Upper lobe of left lung (tissue), 6 donors: ENCODE measurements around the gene TNK2. TPM values are rescaled to one million over a fixed set of nuclear protein-coding genes. Genes with fewer than 3 reads are reported as not detected.

Experiments used
- ATAC-seq, 2 donors: fragments of 200-7000 bp; cut with Tn5 transposase; one replicate each; pipeline ENCODE4 v1.9.1; 2022; ENCODE audit warnings: mild to moderate bottlenecking in 2 of 2, moderate library complexity in 2 of 2; ENCODE audit not compliant: low FRiP score in 2 of 2
- DNase-seq, 2 donors: peaks; one replicate each; pipeline ENCODE4 v3.0.0-alpha.2; 2019 to 2020
- H3K27ac ChIP-seq, 4 donors: fragments of 200-600 bp; sonication (generic); one replicate each; pipeline ENCODE4 v1.5.1; 2016 to 2019
- H3K27me3 ChIP-seq, 4 donors: fragments of 200-600 bp; sonication (generic); one replicate each; pipeline ENCODE4 v1.5.1; 2017 to 2019
- H3K36me3 ChIP-seq, 4 donors: fragments of 200-600 bp; sonication (generic); one replicate each; pipeline ENCODE4 v1.5.1; 2016 to 2019
- H3K4me1 ChIP-seq, 4 donors: fragments of 200-600 bp; sonication (generic); one replicate each; pipeline ENCODE4 v1.5.1; 2018 to 2019
- H3K4me3 ChIP-seq, 4 donors: fragments of 200-600 bp; sonication (generic); one replicate each; pipeline ENCODE4 v1.5.1; 2017 to 2019; ENCODE audit warnings: mild to moderate bottlenecking in 2 of 4, moderate library complexity in 1 of 4
- H3K9me3 ChIP-seq, 4 donors: fragments of 200-600 bp; sonication (generic); one replicate each; pipeline ENCODE4 v1.5.1; 2018 to 2019
- CTCF ChIP-seq, 6 experiments: fragments of 450-650 bp in 4 of 6; fragments of 200-600 bp in 2 of 6; sonication (generic) in 2 of 6; IDR thresholded peaks; one replicate each; pipeline ENCODE4 v1.5.1; 2016 to 2019; ENCODE audit warnings: antibody characterized with exemption in 6 of 6
- EP300 ChIP-seq, 4 donors: sonication (generic); formaldehyde crosslinking; IDR thresholded peaks; one replicate each; pipeline ENCODE4 v1.5.1; 2017; ENCODE audit warnings: antibody characterized with exemption in 4 of 4, control low read depth in 2 of 4
- POLR2A ChIP-seq, 4 donors: fragments of 450-650 bp; IDR thresholded peaks; one replicate each; pipeline ENCODE4 v1.5.1; 2016 to 2017; ENCODE audit warnings: antibody characterized with exemption in 4 of 4, mild to moderate bottlenecking in 2 of 4
- POLR2AphosphoS5 ChIP-seq, 2 donors: sonication (generic); formaldehyde crosslinking; IDR thresholded peaks; one replicate each; pipeline ENCODE4 v1.5.1; 2017; ENCODE audit warnings: antibody characterized with exemption in 2 of 2
- WGBS, 2 donors: methylation state at CpG; one replicate each; pipeline ENCODE4 v1.1.5; 2017 to 2018; 5-methylcytosine and 5-hydroxymethylcytosine counted together
- total RNA-seq, 6 donors: library from RNA; depleted of rRNA in 4 of 6; stranded (reverse); fragments of >200 nt in 4 of 6; gene quantifications; one replicate each; pipeline versions ENCODE4 v1.1.0 to v1.2.1, GENCODE V29; 2016 to 2021
- donor health status: DM: no; HTN: no; CAD: no; lungs with moderate emphysema.
- donor health status: DM: no; HTN: yes; CAD: no; lungs with severe emphysema.

The TNK2 gene
- total RNA-seq, 6 donors from 2014 or later, result 18.7 to 171 (median 70.1) TPM

DNA sequence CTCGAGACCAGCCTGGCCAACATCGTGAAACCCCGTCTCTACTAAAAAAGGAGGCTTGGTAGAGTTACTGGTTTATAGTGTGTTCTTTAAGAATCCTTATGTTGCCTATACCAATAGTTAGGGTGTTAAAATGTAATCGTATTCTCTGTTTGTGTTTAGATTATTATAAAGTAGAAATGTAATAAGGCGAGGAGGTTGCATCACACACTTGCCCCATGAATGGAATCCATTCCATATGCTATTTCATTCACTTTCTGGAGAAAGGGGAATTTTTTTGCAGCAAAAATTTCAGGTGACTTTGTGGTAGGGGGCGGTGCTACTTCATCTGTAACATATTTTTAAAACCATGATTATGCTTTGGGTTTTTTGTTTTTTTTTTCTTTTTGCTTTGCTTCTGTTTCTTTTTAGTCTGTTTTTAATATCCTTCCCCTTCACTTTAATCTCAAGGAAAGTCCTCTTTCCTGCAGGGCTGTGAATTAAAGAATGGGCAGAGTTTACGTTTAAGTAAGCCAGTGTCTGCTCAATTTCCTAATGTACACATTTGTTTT is 63.6 kb downstream of the TNK2 start:
- Histone ChIP-seq H3K27me3 (no peaks in the 10 kb centered on the region), H3K36me3 (no peaks in the 10 kb centered on the region), H3K9me3 (no peaks in the 10 kb centered on the region), H3K4me1 (no peaks in the 10 kb centered on the region), H3K4me3 (no peak overlapping the region), H3K27ac (no peak overlapping the region)
- no peak for DNase-seq
- ATAC-seq, result no peak
- 83 to 85% methylated on average over 7 of the region's 7 CpGs for WGBS, 2 donors
- no peak for TF ChIP-seq POLR2A (IDR thresholded peaks at IDR 0.05)
- TF ChIP-seq EP300 (IDR thresholded peaks at IDR 0.05), result no peak
- no peak for TF ChIP-seq POLR2AphosphoS5 (IDR thresholded peaks at IDR 0.05)
- no peak for TF ChIP-seq CTCF (IDR thresholded peaks at IDR 0.05)

DNA sequence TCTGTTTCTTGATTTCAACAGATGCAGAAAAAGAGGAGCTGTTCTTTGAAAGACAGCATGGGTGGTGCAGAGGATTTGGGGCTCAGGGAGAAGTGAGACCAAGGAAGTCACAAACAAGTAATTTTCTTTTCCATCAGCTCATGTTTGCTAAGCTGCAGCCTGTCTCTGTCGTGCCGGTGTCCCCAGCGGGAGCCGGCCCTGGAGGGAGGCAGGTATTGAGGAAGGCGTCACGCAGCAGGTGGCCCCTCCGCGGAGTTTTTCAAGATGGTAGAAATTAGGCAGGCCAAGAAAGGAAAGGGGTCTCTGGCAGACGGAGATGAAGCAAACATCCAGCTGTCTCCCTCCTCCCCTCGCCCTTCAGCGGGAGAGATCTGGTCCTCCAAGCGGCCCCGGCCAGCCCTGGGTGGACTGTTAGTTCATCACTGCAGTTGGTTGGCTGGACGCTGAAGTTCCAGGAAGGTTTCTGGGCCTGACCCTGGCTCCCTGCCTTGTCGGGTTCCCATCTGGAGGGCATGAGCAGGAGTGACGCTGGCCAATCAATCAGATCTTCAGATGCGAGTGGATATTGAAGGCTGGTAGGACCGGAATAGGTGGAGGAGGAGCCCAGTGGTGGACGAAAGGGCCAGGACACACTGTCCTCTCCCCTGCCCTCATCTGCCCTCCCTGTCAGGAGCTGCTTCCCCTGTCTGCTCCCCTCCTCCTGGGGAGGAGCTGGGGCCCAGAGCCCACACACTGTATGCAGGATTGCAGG is 68.9 kb downstream of the TNK2 start:
- Histone ChIP-seq H3K27ac (no peak overlapping the region), H3K9me3 (no peaks in the 10 kb centered on the region), H3K4me3 (no peak overlapping the region), H3K4me1 (peaks cover 0 to 4% (median 0%) of the 10 kb centered on the region in 4 donors), H3K27me3 (no peaks in the 10 kb centered on the region), H3K36me3 (no peaks in the 10 kb centered on the region)
- DNase-seq (peak in 1 of 2 donors; percentile 60), ATAC-seq (peak in 1 of 2 donors; percentile 19)
- TF ChIP-seq EP300 (IDR thresholded peaks at IDR 0.05) (no peak), POLR2A (IDR thresholded peaks at IDR 0.05) (no peak), CTCF (IDR thresholded peaks at IDR 0.05) (no peak), POLR2AphosphoS5 (IDR thresholded peaks at IDR 0.05) (no peak)
- 60 to 77% methylated on average over 15 of the region's 19 CpGs for WGBS, 2 donors

GRCh38 chr3:195838714-195839113 is 69.6 kb downstream of the TNK2 start:
- ATAC-seq (no peak), DNase-seq (no peak)
- H3K4me3 ChIP-seq, result no peak overlapping the region
- TF ChIP-seq EP300 (IDR thresholded peaks at IDR 0.05) (no peak), POLR2A (IDR thresholded peaks at IDR 0.05) (no peak), POLR2AphosphoS5 (IDR thresholded peaks at IDR 0.05) (no peak)
- no peaks in the 10 kb centered on the region for H3K36me3 ChIP-seq
- H3K27me3 ChIP-seq, result no peaks in the 10 kb centered on the region
- 72 to 82% methylated on average over 5 of the region's 5 CpGs for WGBS, 2 donors
- peaks cover 0 to 4% (median 0%) of the 10 kb centered on the region in 4 donors for H3K4me1 ChIP-seq
- no peak overlapping the region for H3K27ac ChIP-seq
- no peaks in the 10 kb centered on the region for H3K9me3 ChIP-seq

DNA sequence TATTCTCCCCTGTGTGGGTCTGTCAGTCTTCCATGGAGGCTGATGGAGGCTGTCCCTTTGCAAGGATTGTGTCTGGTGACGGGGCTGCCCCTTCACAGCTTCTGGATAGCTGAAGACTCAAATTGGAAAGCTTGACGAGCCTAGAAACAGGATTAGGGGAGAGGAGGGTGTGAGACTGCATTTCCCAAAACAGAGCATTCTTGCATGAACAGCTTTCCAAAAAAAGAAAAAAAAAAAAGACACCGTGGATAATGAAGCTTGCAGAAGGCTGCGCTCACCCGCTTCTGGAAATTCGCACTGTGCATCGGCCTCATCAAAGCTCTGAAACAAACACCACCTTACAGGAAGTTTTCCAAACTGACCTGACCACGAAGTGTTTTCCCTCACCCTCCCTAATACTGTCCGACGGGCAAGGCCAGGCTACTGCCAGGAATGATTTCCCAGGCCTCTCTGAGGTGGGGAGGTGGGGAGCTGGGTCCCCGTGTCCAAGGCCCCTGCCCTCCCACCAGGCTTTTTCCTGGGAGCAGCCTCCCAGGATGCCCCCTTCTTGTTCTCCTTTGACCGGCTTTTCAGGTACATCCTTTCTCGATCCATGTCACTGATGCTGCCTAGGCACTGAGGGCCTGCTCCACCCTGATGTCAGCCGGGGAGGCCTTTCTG is 71.7 kb downstream of the TNK2 start:
- no peaks in the 10 kb centered on the region for H3K27me3 ChIP-seq
- H3K9me3 ChIP-seq, result no peaks in the 10 kb centered on the region
- TF ChIP-seq POLR2AphosphoS5 (IDR thresholded peaks at IDR 0.05), result no peak
- TF ChIP-seq POLR2A (IDR thresholded peaks at IDR 0.05), result no peak
- no peak for TF ChIP-seq EP300 (IDR thresholded peaks at IDR 0.05)
- TF ChIP-seq CTCF (IDR thresholded peaks at IDR 0.05), result no peak
- peaks cover 0 to 4% (median 0%) of the 10 kb centered on the region in 4 donors for H3K4me1 ChIP-seq
- H3K27ac ChIP-seq, result no peak overlapping the region
- H3K4me3 ChIP-seq, result no peak overlapping the region
- no peak for ATAC-seq
- no peaks in the 10 kb centered on the region for H3K36me3 ChIP-seq
- DNase-seq, result no peak
- WGBS, 2 donors, result 78% methylated on average over 14 of the region's 14 CpGs

GRCh38 chr3:195835791-195836190 is 72.6 kb downstream of the TNK2 start:
- ATAC-seq, result peak in 1 of 2 donors; percentile 9
- 90 to 93% methylated on average over 11 to 12 of the region's 14 CpGs for WGBS, 2 donors

More at GRCh38 chr3:195835791-195836190, 72.6 kb downstream of the TNK2 start:
- H3K36me3 ChIP-seq, result no peaks in the 10 kb centered on the region
- TF ChIP-seq POLR2A (IDR thresholded peaks at IDR 0.05) (no peak), EP300 (IDR thresholded peaks at IDR 0.05) (no peak), CTCF (IDR thresholded peaks at IDR 0.05) (no peak), POLR2AphosphoS5 (IDR thresholded peaks at IDR 0.05) (no peak)
- H3K27me3 ChIP-seq, result no peaks in the 10 kb centered on the region
- no peak overlapping the region for H3K4me3 ChIP-seq
- H3K4me1 ChIP-seq, result peaks cover 0 to 4% (median 0%) of the 10 kb centered on the region in 4 donors
- no peaks in the 10 kb centered on the region for H3K9me3 ChIP-seq
- DNase-seq, result peak in 1 of 2 donors; percentile 65
- H3K27ac ChIP-seq, result no peak overlapping the region
